Measurements from ENCODE around the gene CEMIP. TPM values are rescaled to one million over a fixed set of nuclear protein-coding genes. Genes with fewer than 3 reads are reported as not detected.

CEMIP gene
- total and polyA plus RNA-seq, 2 of the 13 experiments (the other 11 are each of a cell fraction or from before 2014, with no cell fraction given): 4.3 to 28.5 TPM

GRCh38 chr15:80890341-80891005 is 111.3 kb downstream of the CEMIP start:
- ATAC-seq (no peak), FAIRE-seq (no peak), DNase-seq (ENCODE audit: low spot score) (no peak)
- 84% methylated on average over 8 of the region's 8 CpGs for WGBS (ENCODE audit: low lambda C conversion rate)
- Histone ChIP-seq H2AFZ (ENCODE audit: low read length) (no peak overlapping the region), H3K36me3 (replicated peaks in 1 of 2; ENCODE audit: control insufficient read depth in 1 of 2, insufficient read depth in 2 of 2, low read length in 2 of 2) (peaks cover 9 to 70% of the 10 kb centered on the region in 2 experiments), H3K4me3 (replicated peaks in 1 of 3; ENCODE audit: insufficient read depth in 1 of 3, low read depth in 2 of 3, low read length in 3 of 3) (no peak overlapping the region), H3K4me2 (ENCODE audit: low read depth, low read length) (no peak overlapping the region), H3K79me2 (ENCODE audit: insufficient read depth, low read length) (no peaks in the 10 kb centered on the region), H4K20me1 (ENCODE audit: insufficient read depth, low read length) (no peaks in the 10 kb centered on the region), H3K27ac (ENCODE audit: extremely low read length, insufficient read depth, low read length) (no peak overlapping the region), H3K27me3 (ENCODE audit: control insufficient read depth in 1 of 2, insufficient read depth in 2 of 2, low read length in 2 of 2) (no peaks in the 10 kb centered on the region), H3K9ac (ENCODE audit: insufficient read depth, low read depth, low read length) (no peak overlapping the region), H3K9me3 (ENCODE audit: low read length) (no peaks in the 10 kb centered on the region), H3K4me1 (ENCODE audit: insufficient read depth, low read length) (no peaks in the 10 kb centered on the region)
- CTCF ChIA-PET (ENCODE audit: low intra/inter-chr PET ratio, low total read pairs): no interaction called here
- POLR2A ChIA-PET: interaction anchor here (0.6 kb wide), 1 partner anchor 17 kb away, joined by 3 read pairs; no protein-coding TSS in a partner anchor
- no TSS peak for BruUV-seq (replicated peaks)
- in situ Hi-C loops (cut with HindIII; ENCODE audit: extremely low pct_ligation_motif_present, low pct_unique_long_range_greater_than_20kb): no loop called here
- intact Hi-C loops (cut with micrococcal nuclease; ENCODE audit: unreplicated experiment): no loop called here
- TF ChIP-seq KIAA2018 (CRISPR knock-in tag; IDR thresholded peaks at IDR 0.05; ENCODE audit: borderline replicate concordance) (no peak), RAD51 (IDR thresholded peaks at IDR 0.05; ENCODE audit: borderline replicate concordance) (no peak), HDAC1 (CRISPR knock-in tag; IDR thresholded peaks at IDR 0.05) (no peak), PHF8 (CRISPR knock-in tag; IDR thresholded peaks at IDR 0.05) (no peak), HNF4A (CRISPR knock-in tag; IDR thresholded peaks at IDR 0.05) (no peak), ZBTB25 (CRISPR knock-in tag; IDR thresholded peaks at IDR 0.05) (no peak), TCF7L2 (IDR thresholded peaks at IDR 0.05; ENCODE audit: low read depth, low read length) (no peak), TSC22D2 (CRISPR knock-in tag; IDR thresholded peaks at IDR 0.05; ENCODE audit: borderline replicate concordance) (no peak), ZNF362 (CRISPR knock-in tag; IDR thresholded peaks at IDR 0.05; ENCODE audit: borderline replicate concordance) (no peak), HOMEZ (CRISPR knock-in tag; IDR thresholded peaks at IDR 0.05; ENCODE audit: low read depth) (no peak), RFX1 (IDR thresholded peaks at IDR 0.05) (no peak), IRF2 (CRISPR knock-in tag; IDR thresholded peaks at IDR 0.05) (no peak), BRD4 (CRISPR knock-in tag; IDR thresholded peaks at IDR 0.05) (no peak), JDP2 (CRISPR knock-in tag; IDR thresholded peaks at IDR 0.05; ENCODE audit: borderline replicate concordance) (no peak)
